Measurements from ENCODE around the gene C20orf204.

Gene C20orf204

DNA sequence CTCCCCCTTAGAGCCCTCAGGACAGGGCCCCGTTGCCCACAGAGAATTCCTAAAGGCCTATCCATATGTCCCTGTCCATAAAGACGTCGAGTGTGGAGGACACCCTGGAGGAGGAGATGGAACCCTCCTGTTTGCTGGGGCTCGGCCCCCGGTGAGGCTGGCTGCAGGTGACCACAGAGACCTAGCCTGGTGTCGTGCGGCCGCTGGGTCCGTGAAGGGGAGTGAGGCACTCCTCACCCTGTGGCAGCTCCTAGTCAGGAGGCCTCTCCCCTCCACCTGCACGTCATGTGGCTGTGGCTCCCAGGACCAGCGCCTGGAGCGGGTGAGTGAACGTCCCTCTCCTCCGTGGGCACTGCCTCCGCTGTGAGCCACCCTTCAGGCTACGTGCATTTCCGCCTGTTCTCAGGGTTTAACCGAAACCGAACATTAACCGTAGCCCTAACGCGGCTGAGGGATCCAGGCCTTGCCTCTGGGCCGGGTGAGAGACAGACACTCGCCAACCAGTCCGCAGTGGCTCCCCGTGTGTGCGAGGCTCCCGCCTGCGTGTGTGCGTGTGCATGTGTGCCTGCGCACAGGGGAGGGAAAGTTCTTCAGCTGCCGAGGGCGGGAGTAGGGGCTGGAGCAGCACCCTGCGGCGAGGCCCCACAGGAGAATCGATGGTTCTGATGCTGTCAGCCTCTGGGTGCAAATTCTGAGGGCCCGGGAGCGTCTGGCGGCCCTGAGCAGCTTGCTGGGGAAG, 21.1 kb downstream of the C20orf204 start:
- no peak for DNase-seq

DNA sequence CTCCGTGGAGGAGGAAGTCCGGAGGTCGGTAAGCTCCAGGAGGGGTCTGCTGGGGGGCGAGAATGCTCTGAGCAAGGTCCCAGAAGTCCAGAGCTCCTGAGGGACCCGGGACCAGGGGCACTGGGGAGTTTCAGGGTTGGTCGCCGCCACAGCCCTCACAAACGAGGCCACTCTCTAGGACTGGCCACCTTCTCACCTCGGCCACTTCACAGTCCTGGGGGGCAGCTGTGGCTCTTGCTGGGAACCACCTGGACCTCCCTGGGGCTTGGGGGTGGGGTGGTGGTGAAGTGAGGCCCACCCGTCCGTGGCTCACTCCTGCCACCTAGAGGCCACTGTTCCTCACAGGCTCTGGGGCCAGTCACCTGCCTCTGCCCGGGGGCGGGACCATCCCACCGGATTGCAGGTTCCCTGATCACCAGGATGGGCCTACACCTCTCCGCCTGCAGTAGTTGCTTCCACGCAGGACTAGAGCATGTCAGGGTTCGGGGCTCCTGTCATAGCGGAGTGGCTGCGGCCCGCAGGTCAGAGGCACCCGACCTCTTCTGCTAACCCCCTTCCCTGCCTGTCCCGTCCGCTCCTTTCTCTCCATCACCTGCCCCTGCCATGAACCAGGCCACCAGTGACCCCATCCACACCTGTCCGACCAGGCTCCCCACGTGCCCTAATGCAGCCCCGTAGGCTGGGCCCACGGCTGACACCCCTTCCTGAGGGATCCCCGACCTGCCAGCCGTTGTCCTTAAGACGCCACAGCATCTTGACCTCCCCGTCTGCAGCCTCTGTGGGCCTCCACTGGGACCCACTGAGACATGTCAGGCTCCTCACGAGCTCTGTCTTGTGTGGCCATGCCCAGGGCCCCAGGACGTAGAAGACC, 21.9 kb downstream of the C20orf204 start:
- DNase-seq = peak; percentile 80

DNA sequence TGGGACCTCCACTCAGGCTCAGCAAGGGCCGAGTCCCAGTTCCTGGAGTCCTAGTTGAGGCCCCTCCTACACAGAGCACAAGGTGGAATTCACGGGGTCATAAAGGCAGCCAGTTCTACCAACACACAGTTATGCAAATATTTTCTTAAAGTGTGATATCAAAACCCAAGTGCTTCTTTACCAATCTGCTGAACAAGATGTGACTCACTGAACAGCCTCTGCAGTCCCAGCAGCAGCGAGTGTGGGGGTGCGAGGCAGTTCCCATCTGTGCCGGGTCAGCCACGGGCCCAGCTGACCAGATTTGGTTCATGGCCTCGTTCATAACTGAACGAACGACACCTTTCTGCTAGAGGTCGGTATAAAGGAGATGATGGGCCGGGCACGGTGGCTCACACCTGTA, 22.6 kb downstream of the C20orf204 start:
- no peak for DNase-seq

DNA sequence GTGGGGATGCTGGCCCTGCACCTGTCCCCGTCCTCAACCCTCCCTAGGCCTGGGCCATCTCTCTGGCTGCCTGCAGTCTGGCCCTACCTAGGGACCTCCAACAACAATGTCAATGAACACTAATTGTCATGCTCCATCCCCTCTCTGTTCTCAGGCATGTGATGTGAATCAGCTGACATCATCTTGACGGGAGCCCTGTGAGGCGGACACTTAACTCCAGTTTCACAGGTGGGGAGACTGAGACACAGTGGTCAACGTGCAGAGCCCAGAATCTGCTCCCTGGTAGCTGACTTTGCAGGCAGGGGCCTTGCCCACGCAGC, 26.3 kb downstream of the C20orf204 start:
- DNase-seq = no peak

DNA sequence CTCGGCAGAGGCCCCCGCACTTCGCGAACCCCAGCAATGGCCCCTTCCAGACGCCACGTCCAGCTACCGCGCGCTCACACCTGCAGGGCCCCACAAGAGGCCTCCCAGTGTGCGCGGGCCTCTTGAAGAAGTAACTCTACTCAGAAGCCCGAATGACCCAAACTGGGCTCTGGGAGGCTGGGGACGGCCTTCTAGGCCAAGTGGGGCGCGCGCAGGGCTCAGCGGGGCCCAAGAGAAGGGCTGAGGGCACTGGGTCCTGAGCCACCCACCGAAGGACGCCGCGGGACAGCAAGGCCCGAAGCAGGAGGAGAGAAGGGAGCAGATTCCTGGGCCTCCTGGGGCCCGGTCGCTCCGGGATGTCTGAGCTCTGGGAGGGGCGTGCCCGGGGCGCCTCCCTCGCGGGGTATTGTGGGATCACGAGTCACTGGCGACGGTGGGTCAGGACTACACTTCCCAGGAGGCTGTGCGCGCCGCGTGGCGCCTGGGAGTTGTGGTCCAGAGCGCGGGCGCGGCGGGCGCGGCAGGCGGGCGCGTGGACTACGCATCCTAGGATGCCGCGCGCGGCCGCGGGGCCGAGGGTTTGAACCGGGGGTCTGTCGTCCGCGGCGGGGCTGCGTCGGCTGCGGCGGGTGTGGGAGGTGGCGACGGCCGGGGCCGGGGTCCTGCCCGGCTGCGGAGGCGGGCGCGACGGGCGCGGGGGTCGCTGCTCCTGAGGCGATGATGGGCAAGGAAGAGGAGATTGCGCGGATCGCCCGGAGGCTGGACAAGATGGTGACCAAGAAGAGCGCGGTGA, 26.8 kb downstream of the C20orf204 start, which contains the start of gene TCEA2:
Gene TCEA2 (plus strand): TSS at position 603 of the 793 bp plus-strand sequence. CDS start 115 bp downstream, at position 718.
- peak; percentile 94 for DNase-seq

DNA sequence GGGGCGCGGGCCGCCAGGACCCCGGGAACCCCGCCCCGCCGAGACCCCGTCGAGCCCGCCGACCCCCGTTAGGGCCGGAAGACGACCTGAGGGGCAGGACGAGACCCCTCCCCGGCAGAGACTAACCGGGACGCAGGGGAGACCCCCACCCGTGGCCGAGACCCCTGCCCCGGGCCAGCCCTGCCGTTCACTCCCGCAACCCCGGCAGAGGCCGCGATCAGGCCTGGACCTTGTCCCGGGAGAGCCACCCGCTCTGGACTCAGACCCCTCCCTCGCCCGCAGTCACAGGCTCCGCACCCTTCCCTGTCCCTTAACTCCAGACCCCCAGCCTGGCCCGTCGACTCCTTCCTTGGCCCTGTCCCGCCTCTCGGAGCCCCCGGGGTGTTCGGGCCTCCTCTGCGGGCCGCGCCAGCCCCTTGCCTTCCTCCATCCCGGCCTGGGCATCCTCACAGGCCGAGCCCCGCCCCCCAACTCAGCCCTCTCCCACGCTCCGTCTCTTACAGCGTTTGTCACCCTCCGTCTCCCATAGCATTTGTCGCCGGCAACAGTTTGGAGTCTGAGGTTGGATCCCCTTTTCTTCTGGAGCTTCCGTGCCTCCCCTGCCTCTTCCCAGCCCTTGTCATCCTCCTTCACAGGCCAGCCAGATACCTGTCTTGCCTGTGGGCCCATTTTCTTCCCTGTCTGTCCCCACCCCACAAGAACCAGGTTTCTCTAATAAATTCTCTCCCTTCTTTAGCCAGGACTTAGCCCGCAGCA, 27.6 kb downstream of the C20orf204 start:
- no peak for DNase-seq

DNA sequence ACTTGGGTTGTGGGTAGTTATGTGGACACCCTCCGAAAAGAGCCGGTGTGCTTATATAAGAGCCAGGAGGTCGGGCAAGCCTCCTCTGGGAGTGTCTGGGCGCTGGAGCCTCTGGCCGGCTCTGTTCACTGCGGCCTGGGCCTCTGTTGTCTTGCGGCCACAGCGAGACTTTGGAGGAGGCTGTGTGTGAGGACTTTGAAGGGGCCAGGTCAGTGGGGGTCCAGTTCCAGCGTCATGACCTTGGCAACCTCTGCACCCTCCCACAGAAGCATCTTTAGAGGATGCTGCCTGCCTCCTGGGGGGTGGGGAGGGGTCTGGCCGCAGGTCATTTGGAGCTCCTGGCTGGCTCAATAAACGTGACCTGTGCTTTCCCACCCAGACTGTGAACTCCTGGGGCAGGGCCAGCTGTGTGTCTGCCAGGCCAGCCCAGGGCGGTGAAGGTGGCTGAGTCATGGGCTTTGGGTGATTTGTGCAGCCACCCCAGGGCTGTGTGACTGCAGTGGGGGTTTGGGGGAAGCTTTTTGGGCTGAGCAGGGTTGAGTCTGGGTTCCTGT, 28.2 kb downstream of the C20orf204 start:
- no peak for DNase-seq

DNA sequence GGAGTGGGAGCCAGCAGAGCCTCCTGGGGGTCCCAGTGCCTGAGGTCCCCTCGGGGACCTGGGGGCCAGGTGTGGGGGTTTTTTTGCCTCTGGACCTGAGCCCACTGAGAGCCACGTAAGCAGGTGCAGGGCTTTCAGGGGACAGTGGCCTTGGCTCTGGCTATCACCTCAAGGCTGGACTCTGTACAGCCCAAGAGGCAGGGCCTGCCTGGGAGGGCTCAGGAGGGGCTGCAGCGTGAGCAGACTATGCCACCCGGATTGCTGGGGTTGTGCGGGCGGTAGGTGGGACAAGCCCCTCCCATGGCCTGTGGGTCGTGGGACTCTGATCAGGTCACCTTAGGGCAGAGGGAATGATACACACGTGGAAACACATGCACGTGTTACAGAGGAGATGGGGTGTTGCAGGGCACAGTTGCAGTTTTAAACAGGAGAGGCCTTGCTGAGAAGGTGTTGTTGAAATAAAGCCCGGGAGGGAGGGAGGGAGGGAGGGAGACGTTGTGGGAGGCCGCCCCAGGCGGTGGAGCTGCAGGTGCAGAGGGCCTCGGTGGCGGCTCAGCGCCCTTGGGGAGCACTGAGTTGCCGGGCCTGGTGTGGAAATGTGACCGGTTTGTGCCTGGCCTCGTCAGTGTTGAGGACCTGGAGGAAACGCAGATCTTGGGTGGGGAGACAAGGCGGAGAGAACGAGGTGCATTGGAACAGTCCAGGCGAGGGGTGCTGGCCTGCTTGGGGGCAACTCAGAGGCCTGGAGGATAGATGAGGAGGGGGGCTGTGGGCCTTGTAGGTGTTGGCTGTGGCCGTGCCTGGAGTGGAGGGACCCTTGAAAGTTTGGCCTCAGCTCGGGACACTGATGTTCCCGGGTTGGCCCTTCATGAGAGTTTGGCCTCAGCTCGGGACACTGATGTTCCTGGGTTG, 29.3 kb downstream of the C20orf204 start:
- DNase-seq = no peak

DNA sequence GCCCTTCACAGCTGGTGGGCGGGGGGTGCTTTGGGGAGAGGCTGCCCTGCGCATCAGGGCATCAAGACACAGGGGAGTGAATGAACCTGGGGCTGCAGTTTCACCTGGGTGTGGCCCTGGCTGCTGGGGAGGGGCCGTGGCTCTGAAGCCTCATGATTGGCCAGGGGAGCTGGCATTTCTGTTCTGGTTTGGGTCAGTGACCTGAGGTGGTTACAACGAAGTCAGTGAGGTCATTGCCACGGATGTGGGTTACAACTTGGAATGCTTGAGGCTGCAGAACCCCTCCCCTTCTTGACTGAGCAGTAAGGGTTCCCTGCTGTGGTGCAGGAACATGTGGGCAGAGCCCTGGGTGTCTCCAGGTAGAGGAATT, 30.0 kb downstream of the C20orf204 start:
- DNase-seq = peak; percentile 74

DNA sequence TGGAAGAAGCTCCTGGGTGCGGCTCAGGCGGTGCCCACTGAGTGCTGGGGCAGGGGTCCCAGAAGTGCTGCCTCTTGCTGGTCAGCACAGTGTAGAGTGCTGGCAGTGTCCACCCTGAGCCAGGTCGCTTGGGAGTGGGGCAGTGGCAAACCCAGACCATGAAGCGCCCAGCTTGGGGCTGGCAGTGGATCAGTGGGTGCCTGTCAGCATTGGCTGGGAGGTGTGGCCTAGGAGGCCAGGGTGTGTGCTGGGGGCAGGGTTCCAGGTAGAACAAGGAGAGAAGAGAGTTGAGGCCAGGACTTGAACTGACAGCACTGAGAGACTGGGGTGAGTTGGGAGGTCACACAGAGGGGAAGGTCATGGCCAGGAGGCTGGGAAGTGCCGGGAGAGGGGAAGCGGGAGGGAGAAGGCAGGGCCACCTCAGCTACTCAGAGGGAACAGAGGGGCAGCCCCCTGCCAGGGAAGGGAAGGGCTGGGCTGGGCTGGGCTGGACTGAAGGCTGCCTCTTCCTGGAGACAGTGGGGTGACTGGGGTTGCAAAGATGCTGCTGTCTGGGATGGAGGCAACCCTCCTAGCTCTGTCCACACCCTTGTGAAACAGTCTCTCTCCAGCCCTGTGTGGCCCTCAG, 31.1 kb downstream of the C20orf204 start:
- no peak for DNase-seq

DNA sequence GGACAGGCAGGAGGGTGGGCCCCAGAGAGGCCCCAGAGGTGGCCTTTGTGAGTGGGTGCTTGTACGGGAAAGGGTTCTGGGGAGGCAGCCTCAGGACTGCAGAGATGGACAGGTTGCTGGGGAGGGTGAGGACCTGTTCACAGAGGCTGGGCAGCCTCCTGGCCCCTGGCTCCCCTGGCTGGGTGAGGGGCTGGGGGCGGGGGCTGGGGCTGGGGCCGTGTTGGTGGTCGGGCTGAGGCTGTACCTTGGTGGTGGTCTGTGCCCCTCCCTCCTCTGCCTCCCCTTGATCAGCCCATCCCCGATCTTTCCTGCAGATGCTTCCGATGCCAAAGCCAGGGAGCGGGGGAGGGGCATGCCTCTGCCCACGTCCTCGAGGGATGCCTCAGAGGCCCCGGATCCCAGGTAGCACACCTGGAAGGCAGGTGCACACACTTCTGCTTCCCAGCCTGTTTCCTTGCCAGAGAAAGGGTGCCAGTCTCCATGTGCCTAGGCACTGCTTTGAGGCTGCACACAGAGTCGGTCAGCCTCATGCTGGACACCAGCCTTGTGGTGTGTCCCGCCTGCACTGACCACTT, 31.8 kb downstream of the C20orf204 start:
- no peak for DNase-seq

DNA sequence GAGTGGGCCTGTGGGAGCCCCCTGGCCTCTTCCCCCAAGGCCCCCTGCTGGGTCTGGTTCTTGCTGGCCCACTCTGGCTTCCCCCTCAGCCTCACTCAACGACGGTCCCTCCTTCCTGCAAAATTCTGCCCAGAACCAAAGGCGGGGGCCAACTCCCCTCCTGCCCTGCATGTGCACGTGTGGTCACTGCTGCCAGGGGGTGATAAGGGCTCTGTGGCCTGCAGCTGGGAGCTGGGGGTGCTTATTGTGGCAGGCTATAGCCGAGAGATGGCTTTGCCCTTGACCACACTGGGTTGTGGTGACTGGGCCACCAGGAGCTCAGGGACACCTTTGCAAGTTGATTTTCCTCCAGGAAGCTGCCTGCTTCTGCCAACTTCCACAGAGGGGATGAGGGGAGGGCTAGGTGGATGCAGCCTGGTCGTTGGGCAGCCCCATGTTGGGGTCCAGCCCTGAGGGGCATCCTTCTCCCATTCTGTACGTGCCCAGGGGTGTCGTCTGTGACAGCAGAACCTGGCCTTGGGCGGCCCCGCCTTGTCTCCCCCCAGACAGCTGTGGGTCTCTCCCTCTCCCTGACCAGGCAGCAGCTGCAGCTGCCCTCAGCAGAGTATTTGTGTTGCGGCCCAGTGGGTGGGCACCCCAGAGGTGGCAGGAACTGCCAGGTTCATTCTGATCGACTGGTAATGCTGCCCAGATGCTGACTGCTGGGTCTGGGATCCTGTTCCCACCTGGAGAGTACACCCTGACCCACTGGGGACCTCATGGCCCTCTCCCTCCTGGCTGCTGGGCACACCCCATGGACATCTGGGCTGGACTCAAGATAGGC, 32.6 kb downstream of the C20orf204 start:
- no peak for DNase-seq

DNA sequence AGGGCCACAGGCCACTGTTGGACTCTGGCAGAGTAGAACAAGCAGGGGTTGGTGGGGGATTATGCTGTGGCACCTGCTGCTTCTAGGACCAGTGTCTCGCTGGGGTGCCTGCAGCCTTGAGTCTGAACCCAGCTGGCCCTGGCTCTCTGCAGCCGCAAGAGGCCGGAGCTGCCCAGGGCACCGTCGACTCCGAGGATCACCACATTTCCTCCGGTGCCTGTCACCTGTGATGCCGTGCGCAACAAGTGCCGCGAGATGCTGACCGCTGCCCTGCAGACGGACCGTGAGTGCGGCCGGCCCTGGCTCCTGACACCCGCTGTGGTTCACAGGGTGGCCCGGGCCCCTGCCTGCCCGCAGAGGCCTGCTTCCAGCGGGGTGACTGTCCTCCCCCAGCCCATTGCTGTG, 33.2 kb downstream of the C20orf204 start:
- no peak for DNase-seq

DNA sequence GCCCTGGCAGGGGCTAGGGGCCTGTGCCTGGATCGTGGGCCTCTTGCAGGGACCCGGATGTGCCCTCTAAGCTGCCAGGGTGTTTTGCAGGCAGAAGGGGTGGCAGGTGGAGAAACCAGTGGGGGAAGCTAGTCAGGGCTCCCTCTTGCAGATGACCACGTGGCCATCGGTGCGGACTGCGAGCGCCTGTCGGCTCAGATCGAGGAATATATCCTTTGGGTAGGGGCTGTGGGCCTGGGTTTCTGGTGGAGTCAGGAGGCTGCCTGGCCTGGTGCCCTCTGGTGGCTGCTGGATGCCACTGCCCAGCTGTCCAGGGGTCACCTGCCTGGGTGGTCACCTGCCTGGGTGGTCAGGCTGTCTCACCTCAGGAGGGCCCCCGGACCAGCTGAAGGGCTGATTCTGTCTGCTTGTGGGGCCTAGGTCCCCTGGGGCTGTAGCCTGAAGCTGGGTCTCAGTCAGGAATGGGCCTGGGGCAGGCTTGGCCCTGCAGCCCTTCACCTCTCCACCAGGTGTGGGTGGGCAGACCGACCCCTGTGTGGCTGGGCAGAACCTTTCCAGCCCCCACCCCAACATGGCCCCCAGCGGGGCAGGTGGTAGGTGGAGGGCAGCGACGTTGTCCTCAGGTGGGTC, 33.7 kb downstream of the C20orf204 start:
- no peak for DNase-seq

DNA sequence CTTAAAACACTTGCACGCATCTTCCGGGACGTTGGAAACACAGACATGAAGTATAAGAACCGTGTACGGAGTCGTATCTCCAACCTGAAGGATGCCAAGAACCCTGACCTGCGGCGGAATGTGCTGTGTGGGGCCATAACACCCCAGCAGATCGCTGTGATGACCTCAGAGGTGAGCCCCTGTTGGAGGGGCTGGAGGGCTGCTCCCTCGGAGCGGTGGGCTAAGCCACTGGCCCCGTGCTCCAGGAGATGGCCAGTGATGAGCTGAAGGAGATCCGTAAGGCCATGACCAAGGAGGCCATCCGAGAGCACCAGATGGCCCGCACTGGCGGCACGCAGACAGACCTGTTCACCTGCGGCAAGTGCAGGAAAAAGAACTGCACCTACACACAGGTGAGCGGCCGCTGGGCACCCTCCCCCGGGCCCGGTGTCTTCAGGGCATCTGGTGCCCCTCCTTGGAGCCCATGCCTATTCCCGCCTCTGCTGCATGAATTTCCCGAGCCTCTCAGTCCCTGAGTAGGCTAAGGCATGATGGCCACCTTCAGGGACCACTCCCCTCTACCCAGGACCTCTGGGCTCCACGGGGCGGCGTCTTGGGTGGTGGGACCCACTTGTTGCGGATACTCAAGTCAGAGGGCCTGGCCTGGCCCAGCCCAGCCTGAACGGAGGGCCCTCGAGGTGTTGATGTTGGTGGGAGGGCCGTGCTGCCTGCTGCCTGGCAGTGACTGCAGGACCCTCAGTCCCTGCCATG, 34.4 kb downstream of the C20orf204 start:
- DNase-seq = no peak

DNA sequence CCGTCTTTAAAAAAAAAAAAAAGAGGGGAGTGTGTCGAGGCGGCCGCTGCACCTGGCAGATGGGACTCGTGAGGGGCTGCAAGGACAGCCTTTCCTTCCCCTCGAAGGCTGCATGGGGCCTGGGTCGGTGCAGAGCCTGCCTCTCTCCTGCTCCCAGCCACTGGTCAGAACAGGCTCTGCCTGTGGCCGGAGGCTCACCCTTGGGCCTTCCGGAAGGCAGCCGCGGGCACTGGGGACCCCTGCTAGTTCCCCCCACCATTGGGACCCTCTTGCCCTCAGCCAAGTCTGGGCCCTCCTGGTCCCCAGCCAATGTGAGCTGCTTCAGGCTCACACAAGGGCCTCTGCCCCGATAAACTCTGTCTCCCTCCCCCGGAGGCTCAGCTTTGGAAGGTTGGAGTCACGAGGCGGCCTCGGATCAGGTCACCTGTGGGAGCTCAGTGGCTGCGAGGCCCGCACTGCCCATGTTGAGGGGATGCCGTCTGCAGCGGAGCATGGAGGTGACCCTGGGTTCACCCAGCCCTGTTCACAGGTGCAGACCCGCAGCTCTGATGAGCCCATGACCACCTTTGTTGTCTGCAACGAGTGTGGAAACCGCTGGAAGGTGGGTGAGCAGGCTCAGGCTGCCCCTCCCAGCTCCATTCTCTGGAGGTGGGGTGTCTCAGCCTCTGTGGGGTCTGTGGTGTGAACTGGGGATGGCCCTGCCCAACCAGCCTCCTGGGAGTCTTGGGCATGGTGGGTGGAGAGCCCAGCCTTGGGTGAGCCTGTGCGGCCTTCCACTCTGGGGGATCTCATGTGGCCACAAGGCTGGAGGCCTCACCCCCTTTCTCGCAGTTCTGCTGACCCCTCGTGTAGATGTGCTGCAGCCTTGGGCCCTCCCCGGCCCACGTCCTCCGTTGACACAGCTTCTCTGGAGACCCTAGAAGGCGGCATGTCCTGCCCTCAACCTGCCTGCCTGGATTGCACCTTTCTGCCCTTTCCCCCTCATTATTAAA, 35.7 kb downstream of the C20orf204 start:
- DNase-seq = no peak

DNA sequence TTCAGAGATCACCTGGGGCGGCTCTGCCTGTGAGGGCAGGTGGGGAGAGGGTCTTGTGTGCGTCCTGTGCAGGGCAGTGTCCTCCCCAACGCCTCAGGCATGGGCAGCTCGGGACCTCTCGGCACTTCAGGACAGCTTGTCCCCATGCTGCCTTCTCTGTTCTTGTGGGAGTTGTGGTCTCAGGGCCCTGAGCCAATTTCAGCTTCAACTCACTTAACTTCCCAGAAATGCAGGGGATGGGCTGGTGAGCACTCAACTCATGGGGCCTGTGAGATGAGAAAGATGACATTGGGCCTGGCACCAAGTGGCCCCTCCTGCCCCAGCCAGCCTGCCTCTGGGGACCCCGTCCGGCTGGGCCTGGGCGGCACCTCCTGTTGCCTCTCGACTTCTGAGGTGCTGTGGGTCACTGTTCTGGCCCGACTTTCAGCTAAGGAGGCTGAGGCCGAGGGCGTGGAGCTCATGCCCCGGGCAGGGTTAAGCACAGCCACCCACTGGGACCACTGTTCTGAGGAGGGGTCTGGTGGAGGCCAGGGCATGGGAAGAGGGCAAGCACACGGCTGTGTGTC, 36.6 kb downstream of the C20orf204 start:
- no peak for DNase-seq

Measured in CD4-positive, alpha-beta T cell treated with Interleukin-10 for 1 hour (primary cell).